Activated CD8-positive, alpha-beta memory T cell treated with anti-CD3 and anti-CD28 coated beads, Interleukin-2, amount 10 ng/mL, durations not matched to agents 7 days and 5 days (primary cell): ENCODE data around the gene ZNF711. TPM values are rescaled to one million over a fixed set of nuclear protein-coding genes. Genes with fewer than 3 reads are reported as not detected.
"Not testable (repeated sequence)": the region's sequence is repeated elsewhere in the genome, so short reads cannot be mapped to it uniquely, and the experiment has no call there.

ENCODE experiments used
- ATAC-seq: fragments of 150-1000 bp; cut with Tn5 transposase; one replicate; pipeline ENCODE4 v1.10.0; 2021; ENCODE audit warnings: moderate library complexity
- CTCF ChIA-PET: fragments of 350-600 bp; sonication (Branson Sonifier 250); formaldehyde crosslinking; loops from one replicate; lab custom pipeline; 2021; ENCODE audit warnings: antibody characterized with exemption; lab: Charles Lee
- DNase-seq: peaks from one replicate; pipeline ENCODE4 v3.0.0-alpha.2; 2020
- H3K27ac Mint-ChIP-seq: one replicate; pipeline ENCODE4 v1.8.0; 2021; ENCODE audit warnings: mild to moderate bottlenecking, mixed read lengths
- H3K27me3 Mint-ChIP-seq: one replicate; pipeline ENCODE4 v1.8.0; 2021; ENCODE audit warnings: mixed read lengths
- H3K36me3 Mint-ChIP-seq: one replicate; pipeline ENCODE4 v1.8.0; 2021; ENCODE audit warnings: mild to moderate bottlenecking, mixed read lengths
- H3K4me1 Mint-ChIP-seq: one replicate; pipeline ENCODE4 v1.8.0; 2021; ENCODE audit warnings: mixed read lengths
- H3K4me3 Mint-ChIP-seq: one replicate; pipeline ENCODE4 v1.8.0; 2021; ENCODE audit warnings: mild to moderate bottlenecking, moderate library complexity, mixed read lengths
- H3K9me3 Mint-ChIP-seq: one replicate; pipeline ENCODE4 v1.8.0; 2022; ENCODE audit warnings: low read depth, mixed read lengths
- total RNA-seq, 2 experiments: library from RNA; stranded (reverse); gene quantifications; one replicate each; pipeline ENCODE4 v1.2.3, GENCODE V29; 2021

ZNF711 gene
- total RNA-seq, result under 1 TPM in 1 of 2 experiments, not detected in 1; 0.26 TPM

DNA sequence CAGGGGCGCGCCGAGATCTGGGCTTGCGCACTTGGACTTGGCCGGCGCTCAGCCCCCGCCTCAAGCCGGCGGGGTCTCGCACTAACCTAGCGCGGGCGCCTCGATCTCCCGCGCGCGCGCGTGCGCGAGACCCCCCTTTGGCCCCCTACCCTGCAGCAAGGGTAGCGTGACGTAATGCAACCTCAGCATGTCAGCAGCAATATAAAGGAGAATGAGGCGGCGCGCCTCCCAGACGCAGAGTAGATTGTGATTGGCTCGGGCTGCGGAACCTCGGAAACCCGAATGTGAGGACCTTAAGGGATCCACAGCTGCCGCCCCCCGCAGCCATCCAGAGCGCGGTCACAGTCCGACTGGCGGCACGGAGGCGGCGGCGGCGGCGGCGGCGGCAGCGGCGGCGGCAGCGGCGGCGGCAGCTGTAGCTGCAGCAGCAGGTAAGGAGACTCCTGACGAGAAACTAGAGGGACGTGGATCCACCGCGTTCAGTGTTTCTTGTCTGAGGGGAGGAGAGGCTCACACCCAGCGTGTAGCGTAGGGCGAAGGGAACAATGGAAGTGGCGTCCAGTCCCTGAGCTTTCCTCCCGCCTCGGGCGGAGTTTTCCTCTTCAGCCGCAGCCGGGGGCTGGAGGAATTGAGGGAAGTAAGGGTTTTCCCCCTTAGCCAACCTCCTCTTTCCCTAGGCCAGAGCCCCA, at the start of gene ZNF711, which contains the start of gene SATL1:
Gene ZNF711 (plus strand): TSS at position 231 of the 689 bp plus-strand sequence. CDS start 3,582 bp downstream, outside the sequence.
Gene SATL1 (minus strand): TSS at position 19 of the 689 bp plus-strand sequence. CDS start 134,811 bp downstream, outside the sequence.
- CTCF ChIA-PET, result no interaction called here
- peak within 1 kb of the TSS; percentile 74 for H3K4me3 Mint-ChIP-seq
- H3K27me3 Mint-ChIP-seq, result peaks cover 28% of the 10 kb centered on the region
- no peaks in the 10 kb centered on the region for H3K9me3 Mint-ChIP-seq
- peaks cover 6% of the 10 kb centered on the region for H3K4me1 Mint-ChIP-seq
- no peak for DNase-seq
- ATAC-seq, result peak; percentile 20
- peak within 1 kb of the TSS; percentile 46 for H3K27ac Mint-ChIP-seq
- no peaks in the 10 kb centered on the region for H3K36me3 Mint-ChIP-seq

DNA sequence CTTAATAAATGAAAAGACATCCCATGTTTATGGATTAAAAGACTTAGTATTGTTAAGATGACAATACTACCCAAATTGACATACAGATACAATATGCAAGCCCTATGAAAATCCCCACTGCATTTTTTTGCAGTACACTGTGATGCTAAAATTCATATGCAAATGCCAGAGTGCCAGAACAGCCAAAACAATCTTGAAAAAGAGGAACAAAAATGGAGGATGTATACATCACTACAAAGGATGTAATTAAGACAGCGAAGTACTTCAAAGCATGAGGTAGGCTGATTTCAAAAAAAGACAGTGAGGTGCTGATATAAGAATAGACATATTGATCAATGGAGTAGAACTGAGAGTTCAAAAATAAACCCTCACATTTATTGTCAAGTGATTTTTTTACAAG, 47.5 kb upstream of the ZNF711 start:
- no peak for DNase-seq
- Mint-ChIP-seq H3K4me3 (no peak overlapping the region), H3K4me1 (no peaks in the 10 kb centered on the region), H3K9me3 (no peaks in the 10 kb centered on the region), H3K27ac (no peak overlapping the region), H3K36me3 (no peaks in the 10 kb centered on the region), H3K27me3 (no peaks in the 10 kb centered on the region)
- CTCF ChIA-PET, result no interaction called here
- no peak for ATAC-seq

DNA sequence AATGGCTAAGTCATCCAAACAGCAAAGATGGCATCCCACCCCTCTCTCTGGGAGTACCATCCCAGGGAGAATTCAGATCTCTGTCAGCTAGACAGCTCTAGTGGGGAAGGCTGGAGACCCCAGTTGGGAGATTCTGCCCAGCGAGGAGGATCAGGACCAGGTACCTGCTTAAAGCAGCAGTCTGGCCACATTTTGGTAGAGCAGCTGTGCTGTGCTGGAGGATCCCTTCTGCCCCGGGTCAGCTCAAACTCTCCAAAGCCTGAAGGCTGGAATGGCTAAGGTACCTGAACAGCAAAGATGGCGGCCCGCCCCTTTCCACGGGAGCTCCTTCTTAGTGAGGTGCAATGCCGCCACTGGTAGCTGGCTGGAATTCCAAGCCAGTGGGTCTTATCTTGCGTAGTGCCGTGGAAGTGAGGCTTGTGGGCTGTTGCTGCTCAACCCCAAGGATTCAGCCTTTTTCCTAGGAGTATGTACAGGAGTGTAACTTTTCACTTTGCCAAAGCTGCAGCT, 40.3 kb upstream of the ZNF711 start:
- CTCF ChIA-PET, result no interaction called here
- ATAC-seq (no peak), DNase-seq (no peak)
- no peak overlapping the region for H3K27ac Mint-ChIP-seq
- H3K4me1 Mint-ChIP-seq, result no peaks in the 10 kb centered on the region
- no peaks in the 10 kb centered on the region for H3K9me3 Mint-ChIP-seq
- H3K27me3 Mint-ChIP-seq, result no peaks in the 10 kb centered on the region
- H3K4me3 Mint-ChIP-seq, result no peak overlapping the region
- H3K36me3 Mint-ChIP-seq, result no peaks in the 10 kb centered on the region

DNA sequence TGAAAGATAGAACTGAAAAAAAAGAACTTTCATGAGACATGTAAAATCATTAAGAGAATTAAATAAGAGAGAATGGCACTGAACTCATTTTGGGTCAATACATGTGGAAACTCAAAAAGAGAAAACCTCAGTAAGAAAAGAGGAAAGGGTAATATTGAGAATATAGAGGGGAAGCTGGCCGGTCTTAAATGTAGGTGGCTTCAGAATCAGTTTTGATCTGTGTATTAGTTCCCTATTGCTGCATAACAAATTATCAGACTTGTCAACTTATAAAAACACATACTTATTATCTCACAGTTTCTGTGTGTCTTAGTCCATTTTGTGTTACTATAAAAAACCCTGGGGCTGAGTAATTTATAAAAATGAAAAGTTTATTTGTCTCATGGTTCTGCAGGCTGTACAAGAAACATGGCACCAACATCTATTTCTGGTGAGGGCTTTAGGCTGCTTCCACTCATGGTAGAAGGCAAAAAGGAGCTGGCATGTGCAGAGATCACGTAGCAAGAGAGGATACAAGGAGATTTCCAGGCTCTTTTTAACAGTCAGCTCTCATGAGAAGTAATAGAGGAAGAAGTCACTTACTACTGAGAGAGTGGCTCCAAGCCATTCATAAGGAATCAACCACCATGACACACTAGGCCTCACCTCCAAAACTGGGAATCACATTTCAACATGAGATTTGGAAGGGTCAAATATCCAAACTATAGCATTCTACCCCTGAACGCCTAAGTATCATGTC, 29.8 kb upstream of the ZNF711 start:
- Mint-ChIP-seq H3K27me3 (no peaks in the 10 kb centered on the region), H3K27ac (no peak overlapping the region), H3K36me3 (no peaks in the 10 kb centered on the region), H3K9me3 (no peaks in the 10 kb centered on the region), H3K4me1 (no peaks in the 10 kb centered on the region), H3K4me3 (no peak overlapping the region)
- CTCF ChIA-PET, result no interaction called here
- ATAC-seq, result no peak
- DNase-seq, result no peak

DNA sequence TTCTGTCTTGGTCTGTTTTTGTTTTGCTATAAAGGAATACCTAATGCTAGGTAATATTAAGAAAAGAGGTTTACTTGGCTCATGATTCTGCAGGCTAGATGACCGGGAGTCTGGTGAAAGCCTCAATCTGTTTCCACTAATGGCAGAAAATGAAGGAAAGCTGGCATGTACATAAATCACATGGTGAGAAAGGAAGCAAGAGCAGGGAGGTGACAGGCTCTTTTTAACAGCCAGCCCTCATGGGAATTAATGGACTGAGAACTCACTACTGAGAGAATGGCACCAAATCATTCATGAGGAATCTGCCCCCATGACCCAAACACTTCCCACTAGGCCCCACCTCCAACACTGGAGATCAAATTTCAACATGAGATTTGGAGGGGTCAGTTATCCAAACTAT, 27.8 kb upstream of the ZNF711 start:
- no peak overlapping the region for H3K27ac Mint-ChIP-seq
- H3K4me1 Mint-ChIP-seq, result no peaks in the 10 kb centered on the region
- ATAC-seq (no peak), DNase-seq (no peak)
- no peaks in the 10 kb centered on the region for H3K27me3 Mint-ChIP-seq
- no peaks in the 10 kb centered on the region for H3K9me3 Mint-ChIP-seq
- H3K4me3 Mint-ChIP-seq, result no peak overlapping the region
- CTCF ChIA-PET, result no interaction called here
- H3K36me3 Mint-ChIP-seq, result no peaks in the 10 kb centered on the region

DNA sequence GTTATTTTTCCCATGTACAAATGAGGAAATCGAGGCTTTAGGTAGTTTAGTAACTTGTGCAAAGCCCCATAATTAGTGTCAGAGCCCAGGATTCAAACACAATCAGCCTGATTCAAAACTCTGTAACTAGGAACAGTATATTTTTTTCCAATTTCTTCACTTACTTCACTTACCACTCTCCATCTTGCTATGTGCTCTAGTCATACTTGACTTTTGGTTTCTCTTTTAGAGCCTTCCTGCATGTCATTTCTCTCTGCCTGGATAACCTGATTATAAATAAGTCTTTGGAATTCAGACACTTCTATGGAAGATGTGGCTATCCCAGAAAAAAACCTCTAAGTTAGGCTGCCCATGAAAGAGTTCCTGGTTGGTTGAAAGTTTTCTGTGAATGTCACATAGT, 22.4 kb upstream of the ZNF711 start:
- Mint-ChIP-seq H3K27me3 (no peaks in the 10 kb centered on the region), H3K4me1 (no peaks in the 10 kb centered on the region), H3K4me3 (no peak overlapping the region), H3K9me3 (no peaks in the 10 kb centered on the region), H3K27ac (no peak overlapping the region), H3K36me3 (no peaks in the 10 kb centered on the region)
- DNase-seq (no peak), ATAC-seq (no peak)
- CTCF ChIA-PET, result no interaction called here

DNA sequence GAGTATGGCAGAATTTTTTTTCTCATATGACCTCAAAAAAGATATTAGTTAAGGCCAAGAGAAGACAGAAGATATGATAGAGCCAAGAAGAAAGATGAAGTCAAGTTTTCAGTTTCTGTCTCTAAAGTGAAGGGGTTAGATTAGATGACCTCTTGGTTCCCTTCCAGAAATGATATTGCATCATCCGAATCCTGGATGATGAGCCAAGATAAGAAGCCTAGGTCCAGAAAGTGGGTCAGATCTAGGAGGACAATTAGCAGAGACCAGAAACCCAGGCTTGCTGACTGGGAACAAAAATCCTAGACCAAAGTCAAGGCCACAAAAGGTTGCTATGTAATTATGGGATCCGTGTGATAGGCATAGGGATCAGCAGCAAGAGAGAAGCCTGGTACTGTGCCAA, 20.4 kb upstream of the ZNF711 start:
- no peak for ATAC-seq
- Mint-ChIP-seq H3K4me1 (no peaks in the 10 kb centered on the region), H3K36me3 (no peaks in the 10 kb centered on the region), H3K27ac (no peak overlapping the region), H3K4me3 (no peak overlapping the region), H3K27me3 (no peaks in the 10 kb centered on the region), H3K9me3 (no peaks in the 10 kb centered on the region)
- no peak for DNase-seq
- CTCF ChIA-PET, result no interaction called here

DNA sequence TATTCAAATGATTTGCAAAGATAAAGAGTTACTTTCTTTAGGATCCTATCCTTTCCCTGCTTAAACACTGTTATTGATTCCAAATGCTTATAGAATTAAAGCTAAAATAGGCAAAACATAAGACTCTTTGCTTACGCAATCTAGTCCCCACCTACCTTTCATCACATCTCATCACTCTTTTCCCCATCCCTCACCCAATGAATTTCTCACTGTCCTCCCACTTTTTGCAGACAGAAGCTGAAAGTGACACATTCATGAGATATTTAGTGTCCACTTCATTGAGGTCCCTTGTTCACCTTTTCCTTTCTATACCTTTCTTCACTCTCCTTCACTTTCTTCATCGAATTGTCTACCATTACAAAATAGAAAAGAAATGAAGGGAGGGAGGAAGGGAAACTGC, 636 bp upstream of the ZNF711 start:
- DNase-seq, result no peak
- H3K36me3 Mint-ChIP-seq, result no peaks in the 10 kb centered on the region
- no peaks in the 10 kb centered on the region for H3K9me3 Mint-ChIP-seq
- H3K4me1 Mint-ChIP-seq, result peaks cover 6% of the 10 kb centered on the region
- CTCF ChIA-PET, result no interaction called here
- H3K27me3 Mint-ChIP-seq, result peaks cover 28% of the 10 kb centered on the region
- no peak overlapping the region for H3K27ac Mint-ChIP-seq
- no peak for ATAC-seq
- H3K4me3 Mint-ChIP-seq, result peak overlapping the region; percentile 18

DNA sequence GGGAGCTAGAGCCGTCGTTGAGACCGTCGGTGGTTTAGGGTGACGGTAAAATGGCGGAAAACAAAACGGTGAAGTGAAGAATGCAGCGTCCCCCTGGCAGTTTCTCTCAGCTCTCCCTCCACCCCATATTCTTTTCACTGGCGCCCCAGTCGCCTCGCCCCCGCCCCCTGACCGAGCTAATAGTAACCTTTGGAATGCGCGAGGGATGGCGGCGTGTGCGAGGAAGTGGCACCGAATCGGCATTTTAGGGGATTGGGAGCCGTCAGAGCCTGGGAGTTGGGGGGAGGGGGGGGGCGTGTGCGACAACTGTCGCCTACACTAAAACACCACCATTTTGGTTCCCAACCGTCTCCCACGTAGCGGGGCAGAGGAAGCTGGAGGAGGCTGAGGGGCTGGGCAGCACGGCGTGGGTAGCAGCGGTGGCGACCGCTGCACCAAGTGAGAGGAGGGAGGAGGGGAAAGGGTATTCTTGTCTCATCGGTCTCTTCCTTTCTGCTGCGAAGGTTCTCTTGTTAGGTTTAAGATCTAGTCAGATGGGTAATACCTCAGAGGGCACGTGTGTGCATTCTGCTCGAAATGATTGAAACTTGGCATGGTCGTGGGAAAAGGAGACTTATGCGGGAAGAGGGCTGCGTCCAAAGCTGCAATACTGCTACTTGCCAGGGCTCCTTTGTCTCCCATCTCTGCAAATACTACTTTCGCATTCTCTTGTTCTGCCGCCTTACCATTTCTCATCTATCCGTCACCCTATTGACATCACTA, 840 bp downstream of the ZNF711 start:
- Mint-ChIP-seq H3K4me3 (peak overlapping the region; percentile 74), H3K27ac (peak overlapping the region; percentile 46), H3K4me1 (peaks cover 6% of the 10 kb centered on the region), H3K36me3 (no peaks in the 10 kb centered on the region), H3K9me3 (no peaks in the 10 kb centered on the region), H3K27me3 (peaks cover 28% of the 10 kb centered on the region)
- CTCF ChIA-PET, result no interaction called here
- DNase-seq (no peak), ATAC-seq (peak; percentile 16)

DNA sequence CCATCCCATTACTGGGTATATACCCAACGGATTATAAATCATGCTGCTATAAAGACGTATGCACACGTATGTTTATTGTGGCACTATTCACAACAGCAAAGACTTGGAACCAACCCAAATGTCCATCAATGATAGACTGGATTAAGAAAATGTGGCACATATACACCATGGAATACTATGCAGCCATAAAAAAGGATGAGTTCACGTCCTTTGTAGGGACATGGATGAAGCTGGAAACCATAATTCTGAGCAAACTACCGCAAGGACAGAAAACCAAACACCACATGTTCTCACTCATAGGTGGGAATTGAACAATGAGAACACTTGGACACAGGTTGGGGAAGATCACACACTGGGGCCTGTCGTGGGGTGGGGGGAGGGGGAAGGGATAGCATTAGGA, 41.5 kb downstream of the ZNF711 start:
- H3K4me3 Mint-ChIP-seq, DNase-seq, H3K36me3 Mint-ChIP-seq, H3K27me3 Mint-ChIP-seq, ATAC-seq, H3K27ac Mint-ChIP-seq, H3K9me3 Mint-ChIP-seq, CTCF ChIA-PET, H3K4me1 Mint-ChIP-seq: not testable (repeated sequence)

DNA sequence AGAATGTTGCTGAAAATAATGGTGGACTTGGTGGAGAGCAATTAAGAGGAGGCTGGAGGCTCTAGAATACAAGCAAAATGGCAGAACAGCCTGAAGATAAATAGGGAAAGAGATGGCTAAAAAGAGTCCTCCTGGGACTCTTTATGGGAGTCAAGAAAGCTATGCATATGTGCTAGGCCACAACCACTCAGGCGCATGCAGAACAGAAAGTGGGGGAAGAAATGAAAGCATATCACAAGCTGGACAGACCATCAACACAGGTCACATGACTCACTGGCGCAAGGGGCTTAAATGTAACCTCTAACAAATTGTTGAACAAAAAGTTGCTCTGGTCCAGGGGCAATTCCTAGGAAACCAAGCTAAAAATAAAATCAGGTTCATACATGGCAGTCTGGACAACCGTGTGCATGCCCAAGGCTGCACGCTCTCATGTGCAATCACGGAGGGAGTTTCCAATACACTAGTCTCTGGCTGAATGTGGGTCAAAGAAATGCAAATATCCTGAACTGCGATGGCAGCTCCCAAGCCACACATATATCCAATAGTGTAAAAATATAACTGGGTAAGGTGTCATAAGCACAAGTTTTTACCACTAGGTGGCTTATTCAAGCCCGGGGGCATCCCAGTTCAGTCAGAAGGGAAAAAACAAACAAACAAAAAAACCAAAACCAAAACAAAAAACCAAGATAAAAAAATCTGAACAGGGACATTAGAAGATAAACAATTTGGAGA, 45.4 kb downstream of the ZNF711 start:
- no peaks in the 10 kb centered on the region for H3K9me3 Mint-ChIP-seq
- no peak for DNase-seq
- CTCF ChIA-PET, result no interaction called here
- no peak overlapping the region for H3K27ac Mint-ChIP-seq
- ATAC-seq, result no peak
- no peaks in the 10 kb centered on the region for H3K27me3 Mint-ChIP-seq
- no peak overlapping the region for H3K4me3 Mint-ChIP-seq
- no peaks in the 10 kb centered on the region for H3K4me1 Mint-ChIP-seq
- no peaks in the 10 kb centered on the region for H3K36me3 Mint-ChIP-seq

DNA sequence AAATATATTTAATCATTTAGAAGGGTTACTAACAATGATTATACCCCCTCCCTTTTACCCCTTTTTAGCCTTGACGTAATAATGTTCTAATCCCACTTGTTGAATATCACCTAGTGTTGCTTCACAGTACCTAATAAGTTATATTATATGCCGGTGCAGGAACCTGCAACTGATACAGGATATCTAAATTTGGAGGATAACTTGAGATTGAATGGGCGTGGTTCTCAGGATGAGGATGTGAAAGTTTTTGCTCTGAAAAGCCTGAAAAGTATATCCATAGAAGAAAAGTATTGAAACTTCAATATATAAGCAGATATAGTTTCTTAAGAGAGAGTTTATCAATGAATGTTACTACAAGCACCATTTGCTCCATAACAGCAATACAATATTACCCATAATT, 59.8 kb downstream of the ZNF711 start:
- Mint-ChIP-seq H3K36me3 (no peaks in the 10 kb centered on the region), H3K4me1 (no peaks in the 10 kb centered on the region), H3K27ac (no peak overlapping the region), H3K4me3 (no peak overlapping the region), H3K9me3 (no peaks in the 10 kb centered on the region), H3K27me3 (no peaks in the 10 kb centered on the region)
- no peak for ATAC-seq
- CTCF ChIA-PET, result no interaction called here
- DNase-seq, result no peak

DNA sequence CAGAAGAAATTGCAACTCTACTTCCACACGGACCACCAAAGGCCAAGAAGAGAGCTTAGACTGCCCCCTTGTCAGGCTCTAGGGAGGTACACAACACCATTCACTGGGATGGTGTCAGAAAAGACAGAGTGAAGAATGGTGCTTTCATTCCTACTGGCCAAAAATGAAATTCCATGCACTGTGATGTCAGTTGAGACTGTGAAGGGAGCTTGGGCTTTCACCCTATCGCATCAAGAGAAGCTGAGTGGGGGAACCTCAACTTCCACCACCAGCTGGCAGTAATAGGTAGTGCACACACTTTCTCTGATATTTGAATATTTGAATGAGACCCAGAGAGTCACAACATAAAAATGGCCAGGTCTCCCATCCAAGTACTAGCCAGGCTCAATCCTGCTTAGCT, 65.9 kb downstream of the ZNF711 start:
- Mint-ChIP-seq H3K4me3 (no peak overlapping the region), H3K9me3 (no peaks in the 10 kb centered on the region), H3K27ac (no peak overlapping the region), H3K27me3 (no peaks in the 10 kb centered on the region), H3K36me3 (no peaks in the 10 kb centered on the region), H3K4me1 (no peaks in the 10 kb centered on the region)
- CTCF ChIA-PET, result no interaction called here
- no peak for DNase-seq
- ATAC-seq, result no peak
